B cell (primary cell): ENCODE results near the gene BBX. TPM values are rescaled to one million over a fixed set of nuclear protein-coding genes. Genes with fewer than 3 reads are reported as not detected.
"Not testable (repeated sequence)": the region's sequence is repeated elsewhere in the genome, so short reads cannot be mapped to it uniquely, and the experiment has no call there.

ENCODE experiments used
- ATAC-seq: fragments of 200-7000 bp; cut with Tn5 transposase; one replicate; pipeline ENCODE4 v1.10.0; 2021; ENCODE audit warnings: low read depth, mild to moderate bottlenecking, moderate number of reproducible peaks, moderate library complexity
- CTCF ChIA-PET: fragments of 350-600 bp; sonication (Branson Sonifier 250); formaldehyde crosslinking; loops from one replicate; lab custom pipeline; 2021; ENCODE audit warnings: antibody characterized with exemption, inconsistent platforms; lab: Charles Lee
- POLR2A ChIA-PET: fragments of 350-600 bp; sonication (Branson Sonifier 250); formaldehyde crosslinking; loops from one replicate; lab custom pipeline; 2021; ENCODE audit warnings: antibody characterized with exemption; lab: Charles Lee
- DNase-seq: peaks from one replicate; pipeline ENCODE4 v3.0.0; 2013
- H2AFZ ChIP-seq: 2 replicates; pipeline ENCODE4 v1.6.1; 2012; ENCODE audit warnings: mild to moderate bottlenecking, low read depth, low read length; ENCODE audit not compliant: insufficient read depth, poor library complexity, severe bottlenecking
- H3K27ac ChIP-seq, 2 donors: 1 replicate in 1 of 2; 2 replicates in 1 of 2; pipeline ENCODE4 v1.5.1; 2012 to 2013; ENCODE audit warnings: low read length in 2 of 2, mild to moderate bottlenecking in 2 of 2, moderate library complexity in 1 of 2
- H3K27me3 ChIP-seq, 4 experiments: fragments of 200-600 bp in 1 of 4; sonication (generic) in 1 of 4; replicated peaks in 1 of 4; 1 replicate in 2 of 4; 2 replicates in 2 of 4; pipeline versions ENCODE4 v1.6.1 to v1.7.0; 2013 to 2016; ENCODE audit warnings: low read length in 3 of 4, mild to moderate bottlenecking in 2 of 4, mixed read lengths in 1 of 4, moderate library complexity in 1 of 4; ENCODE audit not compliant: insufficient read depth in 4 of 4, control insufficient read depth in 3 of 4; ENCODE audit errors: control extremely low read depth in 1 of 4
- H3K36me3 ChIP-seq, 2 experiments: replicated peaks in 1 of 2; 1 replicate in 1 of 2; 2 replicates in 1 of 2; pipeline versions ENCODE4 v1.6.1 to v1.7.1; 2013; ENCODE audit warnings: low read length in 1 of 2; ENCODE audit not compliant: insufficient read depth in 2 of 2, control insufficient read depth in 1 of 2; ENCODE audit errors: control extremely low read depth in 1 of 2, extremely low read depth in 1 of 2
- H3K4me1 ChIP-seq, 2 donors: fragments of 200-600 bp in 1 of 2; sonication (generic) in 1 of 2; 1 replicate in 1 of 2; 2 replicates in 1 of 2; pipeline versions ENCODE4 v1.5.1 to v1.6.1; 2013 to 2017; ENCODE audit warnings: low read length in 2 of 2; ENCODE audit not compliant: control insufficient read depth in 2 of 2, insufficient read depth in 2 of 2
- H3K4me2 ChIP-seq: replicated peaks from 2 replicates; pipeline ENCODE3; 2012; ENCODE audit warnings: mild to moderate bottlenecking, low read depth, low read length; ENCODE audit not compliant: poor library complexity, severe bottlenecking
- H3K4me3 ChIP-seq, 5 experiments: fragments of 200-600 bp in 1 of 5; sonication (generic) in 1 of 5; 1 replicate in 3 of 5; 2 replicates in 2 of 5; pipeline versions ENCODE4 v1.5.1 to v1.7.0; 2011 to 2016; ENCODE audit warnings: low read length in 4 of 5, mild to moderate bottlenecking in 4 of 5, low read depth in 2 of 5, control low read depth in 1 of 5, moderate library complexity in 1 of 5; ENCODE audit not compliant: insufficient read depth in 1 of 5; ENCODE audit errors: control extremely low read depth in 1 of 5, extremely low read depth in 1 of 5
- H3K79me2 ChIP-seq: fragments of 200-600 bp; sonication (generic); one replicate; pipeline ENCODE4 v1.6.0; 2016; ENCODE audit warnings: low read length; ENCODE audit not compliant: control insufficient read depth, insufficient read depth
- H3K9ac ChIP-seq: fragments of 200-600 bp; sonication (generic); 2 replicates; pipeline ENCODE4 v1.6.1; 2017; ENCODE audit warnings: mild to moderate bottlenecking, low read length, moderate library complexity
- H3K9me3 ChIP-seq, 3 donors: one replicate each; pipeline versions ENCODE4 v1.6.1 to v1.7.1; 2013; ENCODE audit warnings: low read length in 2 of 3; ENCODE audit not compliant: control insufficient read depth in 2 of 3, insufficient read depth in 1 of 3; ENCODE audit errors: control extremely low read depth in 1 of 3
- H4K20me1 ChIP-seq: 2 replicates; pipeline ENCODE4 v1.6.0; 2012; ENCODE audit warnings: mild to moderate bottlenecking, low read length; ENCODE audit not compliant: insufficient read depth, control insufficient read depth, poor library complexity, severe bottlenecking
- H3K27ac Mint-ChIP-seq: one replicate; pipeline ENCODE4 v1.8.0; 2021; ENCODE audit warnings: mixed read lengths
- H3K27me3 Mint-ChIP-seq: one replicate; pipeline ENCODE4 v1.8.0; 2021; ENCODE audit warnings: mixed read lengths
- H3K4me1 Mint-ChIP-seq: one replicate; pipeline ENCODE4 v1.8.0; 2021; ENCODE audit warnings: mixed read lengths
- H3K4me3 Mint-ChIP-seq: one replicate; pipeline ENCODE4 v1.8.0; 2021; ENCODE audit warnings: mixed read lengths
- H3K9me3 Mint-ChIP-seq: one replicate; pipeline ENCODE4 v1.8.0; 2022; ENCODE audit warnings: mixed read lengths; ENCODE audit not compliant: insufficient read depth
- WGBS: methylation state at CpG from one replicate; pipeline ENCODE4 v1.1.5; 2013; ENCODE audit warnings: missing lambda C conversion rate; ENCODE audit not compliant: insufficient coverage; 5-methylcytosine and 5-hydroxymethylcytosine counted together
- intact Hi-C: fragments of 100-400 bp; cut with micrococcal nuclease; formaldehyde crosslinking; loops from one replicate; pipeline ENCODE4 v1.10.0; 2022
- polyA plus RNA-seq: library from polyadenylated mRNA; depleted of rRNA; stranded (reverse); fragments of >200 nt; gene quantifications from 2 replicates; pipeline ENCODE4 v1.2.3, GENCODE V29; 2012
- total RNA-seq, 2 donors: library from RNA; stranded (reverse); fragments of 120-200 nt in 1 of 2; gene quantifications; 1 replicate in 1 of 2; 2 replicates in 1 of 2; pipeline versions ENCODE4 v1.2.3 to v1.2.4, GENCODE V29; 2013 to 2022

Gene BBX
- total and polyA plus RNA-seq, 2 donors (not counting 1 experiment from before 2014, with no cell fraction given): 27.8 to 133 TPM

DNA sequence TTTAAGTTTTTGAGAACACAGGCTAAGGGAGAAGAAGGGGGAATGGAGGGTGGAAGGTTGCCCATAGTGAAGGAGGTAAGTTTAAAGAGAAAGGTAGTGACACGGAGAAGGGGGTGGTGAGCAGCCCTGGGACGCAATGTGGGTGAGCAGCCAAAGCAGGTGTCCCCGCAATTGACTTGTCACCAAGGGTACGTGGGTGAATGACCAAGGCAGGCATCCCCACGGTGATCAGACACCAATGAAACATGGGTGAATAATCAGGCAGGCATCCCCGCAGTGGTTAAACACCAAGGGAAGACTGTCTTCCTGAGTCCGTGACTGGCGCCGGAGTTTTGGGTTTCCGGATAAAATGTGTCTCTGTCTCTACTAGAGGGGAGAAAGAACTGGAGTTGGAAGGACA lies 48.3 kb downstream of the BBX start:
- CTCF ChIA-PET, H3K4me3 Mint-ChIP-seq, H3K4me1 ChIP-seq, H3K27me3 Mint-ChIP-seq, H3K27ac Mint-ChIP-seq, H3K9me3 Mint-ChIP-seq, H3K9ac ChIP-seq, POLR2A ChIA-PET, ATAC-seq, H3K4me2 ChIP-seq, intact Hi-C loops, DNase-seq, H2AFZ ChIP-seq, H3K27me3 ChIP-seq, H3K4me3 ChIP-seq, H3K9me3 ChIP-seq, H3K36me3 ChIP-seq, H3K27ac ChIP-seq: not testable (repeated sequence)
- 95% methylated on average over 10 of the region's 10 CpGs for WGBS
- peaks cover 15% of the 10 kb centered on the region for H3K4me1 Mint-ChIP-seq
- peaks cover 53% of the 10 kb centered on the region for H3K79me2 ChIP-seq
- peaks cover 43% of the 10 kb centered on the region for H4K20me1 ChIP-seq

DNA sequence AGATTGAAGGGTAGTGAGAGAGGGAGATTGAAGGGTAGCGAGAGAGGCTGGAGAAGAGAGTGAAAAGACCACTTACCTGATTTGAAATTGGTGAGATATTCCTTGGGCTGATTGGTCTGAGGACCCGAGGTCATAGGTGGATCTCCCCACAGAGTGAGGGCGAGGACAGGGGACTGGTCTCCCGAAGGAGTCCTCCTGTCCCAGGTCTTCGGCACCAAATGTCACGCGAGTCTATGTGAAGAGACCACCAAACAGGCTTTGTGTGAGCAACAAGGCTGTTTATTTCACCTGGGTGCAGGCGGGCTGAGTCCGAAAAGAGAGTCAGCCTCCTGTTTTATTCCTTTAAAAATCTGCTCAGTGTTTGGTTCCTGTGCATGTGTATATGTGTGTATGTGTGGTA lies 48.7 kb downstream of the BBX start:
- H3K27ac Mint-ChIP-seq, H3K9me3 ChIP-seq, H3K4me3 Mint-ChIP-seq, H3K4me1 ChIP-seq, H3K27ac ChIP-seq, POLR2A ChIA-PET, H2AFZ ChIP-seq, H3K4me2 ChIP-seq, H3K27me3 ChIP-seq, DNase-seq, H3K4me3 ChIP-seq, intact Hi-C loops, H3K27me3 Mint-ChIP-seq, H3K36me3 ChIP-seq, H3K9me3 Mint-ChIP-seq, H3K9ac ChIP-seq, ATAC-seq, CTCF ChIA-PET: not testable (repeated sequence)
- peaks cover 12% of the 10 kb centered on the region for H3K4me1 Mint-ChIP-seq
- 95% methylated on average over 9 of the region's 9 CpGs for WGBS
- H3K79me2 ChIP-seq: peaks cover 50% of the 10 kb centered on the region
- peaks cover 40% of the 10 kb centered on the region for H4K20me1 ChIP-seq
